Neural cell (in vitro differentiated cells): Measurements from ENCODE around the gene IL31RA. TPM values are rescaled to one million over a fixed set of nuclear protein-coding genes. Genes with fewer than 3 reads are reported as not detected.

Experiments
- H2AFZ ChIP-seq: fragments of 200-600, 300-800 bp; sonication (generic), shearing (Covaris generic); 2 replicates; pipeline ENCODE4 v1.6.0; 2014; ENCODE audit warnings: low read depth, mild to moderate bottlenecking, antibody characterized with exemption, low read length, moderate library complexity
- H3F3A ChIP-seq: fragments of 200-600 bp; shearing (Covaris generic); 2 replicates; pipeline ENCODE4 v1.6.1; 2016; ENCODE audit warnings: mild to moderate bottlenecking, moderate library complexity, mixed read lengths, antibody characterized with exemption, low read length; ENCODE audit not compliant: insufficient read depth, poor library complexity, severe bottlenecking
- H3K27ac ChIP-seq: fragments of 200-600, 300-800 bp; sonication (generic), shearing (Covaris generic); 2 replicates; pipeline ENCODE4 v1.5.1; 2014; ENCODE audit warnings: mild to moderate bottlenecking, low read length, moderate library complexity
- H3K27me3 ChIP-seq: fragments of 300-800, 200-600 bp; sonication (generic), shearing (Covaris generic); 2 replicates; pipeline ENCODE4 v1.6.0; 2014; ENCODE audit warnings: mild to moderate bottlenecking, low read depth, low read length, moderate library complexity; ENCODE audit not compliant: insufficient read depth
- H3K36me3 ChIP-seq: fragments of 300-800, 200-600 bp; sonication (generic), shearing (Covaris generic); 2 replicates; pipeline ENCODE4 v1.5.1; 2014; ENCODE audit warnings: mild to moderate bottlenecking, antibody characterized with exemption, low read length, moderate library complexity; ENCODE audit not compliant: insufficient read depth
- H3K4me2 ChIP-seq: fragments of 300-800, 200-600 bp; sonication (generic), shearing (Covaris generic); 2 replicates; pipeline ENCODE4 v1.6.0; 2014; ENCODE audit warnings: mild to moderate bottlenecking, low read length
- H3K4me3 ChIP-seq: fragments of 300-800, 200-600 bp; sonication (generic), shearing (Covaris generic); 2 replicates; pipeline ENCODE4 v1.5.1; 2014; ENCODE audit warnings: mild to moderate bottlenecking, low read length, moderate library complexity
- H3K79me2 ChIP-seq: fragments of 200-600 bp; shearing (Covaris generic); replicated peaks from 2 replicates; pipeline ENCODE4 v1.6.0; 2014; ENCODE audit warnings: mild to moderate bottlenecking, low read length, moderate library complexity; ENCODE audit not compliant: insufficient read depth
- H3K9ac ChIP-seq: fragments of 300-800, 200-600 bp; sonication (generic), shearing (Covaris generic); 2 replicates; pipeline ENCODE4 v1.6.1; 2016; ENCODE audit warnings: mild to moderate bottlenecking, low read length, mixed read lengths
- H3K9me2 ChIP-seq: fragments of 200-600 bp; shearing (Covaris generic); 2 replicates; pipeline ENCODE4 v1.6.1; 2016; ENCODE audit warnings: mild to moderate bottlenecking, low read length, mixed read lengths; ENCODE audit not compliant: insufficient read depth
- H3K9me3 ChIP-seq: fragments of 200-600, 300-800 bp; sonication (generic), shearing (Covaris generic); 2 replicates; pipeline ENCODE4 v1.6.1; 2016; ENCODE audit warnings: mild to moderate bottlenecking, mixed run types, low read length, moderate library complexity, mixed read lengths
- H4K20me1 ChIP-seq: fragments of 200-600 bp; shearing (Covaris generic); 2 replicates; pipeline ENCODE4 v1.6.1; 2016; ENCODE audit warnings: mild to moderate bottlenecking, mixed run types; ENCODE audit not compliant: insufficient read depth
- CTCF ChIP-seq: fragments of 450-650 bp; IDR thresholded peaks from 2 replicates; pipeline ENCODE4 v1.5.1; 2014; ENCODE audit warnings: antibody characterized with exemption, mild to moderate bottlenecking, moderate library complexity; ENCODE audit not compliant: poor library complexity, severe bottlenecking
- EP300 ChIP-seq: fragments of 450-650 bp; conservative IDR thresholded peaks from 2 replicates; pipeline ENCODE4 v1.6.1; 2014; ENCODE audit warnings: antibody characterized with exemption, mild to moderate bottlenecking, moderate library complexity; ENCODE audit not compliant: poor library complexity, severe bottlenecking
- EZH2 ChIP-seq: fragments of 200-600, 300-800 bp; shearing (Covaris generic), sonication (generic); IDR thresholded peaks from 2 replicates; pipeline ENCODE4 v1.6.1; 2014; ENCODE audit warnings: antibody characterized with exemption, low read length, borderline replicate concordance, mild to moderate bottlenecking; ENCODE audit not compliant: insufficient read depth, poor library complexity, severe bottlenecking
- MXI1 ChIP-seq: fragments of 450-650 bp; conservative IDR thresholded peaks from 2 replicates; pipeline ENCODE4 v1.6.1; 2014; ENCODE audit warnings: antibody characterized with exemption, mild to moderate bottlenecking; ENCODE audit not compliant: poor library complexity, severe bottlenecking
- POLR2AphosphoS5 ChIP-seq: IDR thresholded peaks from 2 replicates; pipeline ENCODE4 v1.6.1; 2012
- RAD21 ChIP-seq: fragments of 450-650 bp; conservative IDR thresholded peaks from 2 replicates; pipeline ENCODE4 v1.6.1; 2014; ENCODE audit warnings: antibody characterized with exemption, mild to moderate bottlenecking, moderate library complexity
- REST ChIP-seq: IDR thresholded peaks from 2 replicates; pipeline ENCODE4 v1.6.1; 2012; ENCODE audit warnings: borderline replicate concordance
- SMC3 ChIP-seq: fragments of 450-650 bp; conservative IDR thresholded peaks from 2 replicates; pipeline ENCODE4 v1.6.1; 2014; ENCODE audit warnings: antibody characterized with exemption, mild to moderate bottlenecking, moderate library complexity; ENCODE audit not compliant: poor library complexity
- TAF1 ChIP-seq: IDR thresholded peaks from 2 replicates; pipeline ENCODE4 v1.6.1; 2012; ENCODE audit warnings: low read depth
- polyA plus RNA-seq: library from polyadenylated mRNA; depleted of rRNA; stranded (reverse); fragments of >200 nt; gene quantifications from 2 replicates; pipeline ENCODE4 v1.2.3, GENCODE V29; 2014

Gene IL31RA
- polyA plus RNA-seq, 1 donor from 2014 or later, result not detected

DNA sequence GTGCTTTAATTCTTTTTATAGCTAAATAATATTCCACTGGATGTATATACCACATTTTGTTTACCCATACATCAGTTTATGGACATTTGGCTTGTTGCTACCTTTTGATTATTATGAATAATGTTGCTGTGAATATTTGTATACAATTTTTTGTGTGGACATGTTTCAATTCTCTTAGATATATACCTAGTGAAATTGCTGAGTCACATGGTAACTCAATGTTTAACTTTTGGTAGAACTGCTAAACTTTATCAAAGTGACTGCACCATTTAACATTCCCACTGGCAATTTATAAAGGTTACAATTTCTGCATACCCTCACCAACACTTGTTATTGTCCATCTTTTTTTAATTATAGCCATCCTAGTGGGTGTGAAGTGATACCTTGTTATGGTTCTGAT, 22.1 kb downstream of the IL31RA start:
- Histone ChIP-seq H3K27me3 (no peaks in the 10 kb centered on the region), H3K36me3 (no peaks in the 10 kb centered on the region), H3K27ac (no peak overlapping the region), H3K4me3 (no peak overlapping the region), H3K4me2 (no peak overlapping the region), H2AFZ (no peak overlapping the region), H3K9me2 (no peaks in the 10 kb centered on the region), H3F3A (no peaks in the 10 kb centered on the region), H3K9me3 (no peaks in the 10 kb centered on the region), H4K20me1 (no peaks in the 10 kb centered on the region), H3K79me2 (no peaks in the 10 kb centered on the region), H3K9ac (no peak overlapping the region)
- no peak for TF ChIP-seq CTCF
- TF ChIP-seq EP300, result no peak
- no peak for TF ChIP-seq RAD21
- no peak for TF ChIP-seq POLR2AphosphoS5
- TF ChIP-seq MXI1, result no peak
- no peak for TF ChIP-seq SMC3
- no peak for TF ChIP-seq TAF1
- no peak for TF ChIP-seq EZH2
- no peak for TF ChIP-seq REST

DNA sequence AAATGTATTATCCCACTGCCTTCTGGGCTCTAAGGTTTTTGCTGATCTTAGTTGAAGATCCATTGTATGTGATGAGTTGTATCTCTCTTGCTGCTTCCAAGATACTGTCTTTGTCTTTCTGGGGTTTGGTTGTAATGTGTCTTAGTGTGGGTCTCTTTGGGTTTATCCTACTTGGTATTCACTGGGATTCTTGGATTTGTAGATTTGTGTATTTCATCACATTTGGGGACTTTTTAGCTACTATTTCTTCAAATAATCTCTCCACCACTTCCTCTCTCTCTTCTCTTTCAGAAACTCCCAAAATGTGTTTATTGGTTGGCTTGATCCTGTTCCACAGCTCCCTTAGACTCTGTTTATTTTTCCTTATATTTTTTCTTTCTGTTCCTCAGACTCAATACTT, 26.5 kb downstream of the IL31RA start:
- Histone ChIP-seq H3K9me3 (no peaks in the 10 kb centered on the region), H3K36me3 (no peaks in the 10 kb centered on the region), H4K20me1 (no peaks in the 10 kb centered on the region), H3K4me2 (no peak overlapping the region), H3K27ac (no peak overlapping the region), H3K27me3 (no peaks in the 10 kb centered on the region), H3K79me2 (no peaks in the 10 kb centered on the region), H3K9ac (no peak overlapping the region), H2AFZ (no peak overlapping the region), H3K4me3 (no peak overlapping the region), H3K9me2 (no peaks in the 10 kb centered on the region), H3F3A (no peaks in the 10 kb centered on the region)
- TF ChIP-seq SMC3, result no peak
- TF ChIP-seq EZH2, result no peak
- TF ChIP-seq REST, result no peak
- TF ChIP-seq EP300, result no peak
- TF ChIP-seq CTCF, result no peak
- no peak for TF ChIP-seq RAD21
- no peak for TF ChIP-seq POLR2AphosphoS5
- TF ChIP-seq MXI1, result no peak
- no peak for TF ChIP-seq TAF1
